Neuron (in vitro differentiated cells): Measurements from ENCODE around the gene SH3PXD2A.

ENCODE experiments used
- H2AFZ ChIP-seq: one replicate; pipeline ENCODE4 v1.6.1; 2013; ENCODE audit warnings: low read depth, mild to moderate bottlenecking, inconsistent platforms, low read length, moderate library complexity
- H3K27me3 ChIP-seq: one replicate; pipeline ENCODE4 v1.6.1; 2013; ENCODE audit warnings: low read length; ENCODE audit not compliant: insufficient read depth
- H3K36me3 ChIP-seq: one replicate; pipeline ENCODE4 v1.6.1; 2013; ENCODE audit warnings: low read length; ENCODE audit not compliant: insufficient read depth
- H3K4me1 ChIP-seq: one replicate; pipeline ENCODE4 v1.6.1; 2013; ENCODE audit warnings: low read length; ENCODE audit not compliant: insufficient read depth
- H3K4me3 ChIP-seq: 2 replicates; pipeline ENCODE4 v1.5.1; 2013; ENCODE audit warnings: mild to moderate bottlenecking, low read length, moderate library complexity
- H3K9me3 ChIP-seq: one replicate; pipeline ENCODE4 v1.6.1; 2013; ENCODE audit warnings: low read length

SH3PXD2A gene

GRCh38 chr10:103751667-103752290, 103.6 kb downstream of the SH3PXD2A start:
- Histone ChIP-seq H3K36me3 (no peaks in the 10 kb centered on the region), H3K4me1 (peaks cover 3% of the 10 kb centered on the region), H3K27me3 (no peaks in the 10 kb centered on the region), H3K9me3 (no peaks in the 10 kb centered on the region), H2AFZ (no peak overlapping the region), H3K4me3 (no peak overlapping the region)

GRCh38 chr10:103750836-103751235, 104.5 kb downstream of the SH3PXD2A start:
- Histone ChIP-seq H3K27me3 (no peaks in the 10 kb centered on the region), H2AFZ (no peak overlapping the region), H3K9me3 (no peaks in the 10 kb centered on the region), H3K4me3 (no peak overlapping the region), H3K4me1 (peaks cover 3% of the 10 kb centered on the region), H3K36me3 (no peaks in the 10 kb centered on the region)

- no peaks in the 10 kb centered on the region for H3K36me3 ChIP-seq
- no peaks in the 10 kb centered on the region for H3K27me3 ChIP-seq
- H2AFZ ChIP-seq = no peak overlapping the region
- no peaks in the 10 kb centered on the region for H3K9me3 ChIP-seq
- peaks cover 3% of the 10 kb centered on the region for H3K4me1 ChIP-seq
- no peak overlapping the region for H3K4me3 ChIP-seq
Measured at GRCh38 chr10:103749779-103750178, 105.6 kb downstream of the SH3PXD2A start.

GRCh38 chr10:103748020-103748419, 107.4 kb downstream of the SH3PXD2A start:
- Histone ChIP-seq H3K27me3 (no peaks in the 10 kb centered on the region), H3K4me3 (no peak overlapping the region), H3K9me3 (no peaks in the 10 kb centered on the region), H2AFZ (no peak overlapping the region), H3K36me3 (no peaks in the 10 kb centered on the region), H3K4me1 (peaks cover 3% of the 10 kb centered on the region)

GRCh38 chr10:103747193-103747865, 108.0 kb downstream of the SH3PXD2A start:
- Histone ChIP-seq H3K4me3 (no peak overlapping the region), H3K4me1 (peaks cover 3% of the 10 kb centered on the region), H3K9me3 (no peaks in the 10 kb centered on the region), H3K27me3 (no peaks in the 10 kb centered on the region), H2AFZ (no peak overlapping the region), H3K36me3 (no peaks in the 10 kb centered on the region)

GRCh38 chr10:103746598-103746997, 108.8 kb downstream of the SH3PXD2A start:
- Histone ChIP-seq H2AFZ (no peak overlapping the region), H3K9me3 (no peaks in the 10 kb centered on the region), H3K36me3 (no peaks in the 10 kb centered on the region), H3K27me3 (no peaks in the 10 kb centered on the region), H3K4me1 (no peaks in the 10 kb centered on the region), H3K4me3 (no peak overlapping the region)

GRCh38 chr10:103745341-103746247, 109.8 kb downstream of the SH3PXD2A start:
- no peak overlapping the region for H3K4me3 ChIP-seq
- H3K27me3 ChIP-seq = no peaks in the 10 kb centered on the region
- H3K4me1 ChIP-seq = no peaks in the 10 kb centered on the region
- H2AFZ ChIP-seq = no peak overlapping the region
- H3K9me3 ChIP-seq = no peaks in the 10 kb centered on the region
- no peaks in the 10 kb centered on the region for H3K36me3 ChIP-seq

- no peaks in the 10 kb centered on the region for H3K27me3 ChIP-seq
- no peak overlapping the region for H3K4me3 ChIP-seq
- H3K4me1 ChIP-seq = peaks cover 7% of the 10 kb centered on the region
- no peaks in the 10 kb centered on the region for H3K9me3 ChIP-seq
- no peaks in the 10 kb centered on the region for H3K36me3 ChIP-seq
- no peak overlapping the region for H2AFZ ChIP-seq
Measured at GRCh38 chr10:103742824-103743223, 112.6 kb downstream of the SH3PXD2A start.

- peaks cover 7% of the 10 kb centered on the region for H3K4me1 ChIP-seq
- no peaks in the 10 kb centered on the region for H3K27me3 ChIP-seq
- H3K9me3 ChIP-seq = no peaks in the 10 kb centered on the region
- H3K36me3 ChIP-seq = no peaks in the 10 kb centered on the region
- no peak overlapping the region for H3K4me3 ChIP-seq
- H2AFZ ChIP-seq = no peak overlapping the region
Measured at GRCh38 chr10:103740611-103741010, 114.8 kb downstream of the SH3PXD2A start.

GRCh38 chr10:103739039-103739764, 116.2 kb downstream of the SH3PXD2A start:
- Histone ChIP-seq H3K9me3 (no peaks in the 10 kb centered on the region), H3K4me1 (peaks cover 7% of the 10 kb centered on the region), H3K27me3 (no peaks in the 10 kb centered on the region), H3K4me3 (no peak overlapping the region), H2AFZ (peak overlapping the region; percentile 65), H3K36me3 (no peaks in the 10 kb centered on the region)

- Histone ChIP-seq H3K4me1 (peaks cover 7% of the 10 kb centered on the region), H3K9me3 (no peaks in the 10 kb centered on the region), H3K4me3 (no peak overlapping the region), H3K27me3 (no peaks in the 10 kb centered on the region), H2AFZ (no peak overlapping the region), H3K36me3 (no peaks in the 10 kb centered on the region)
Measured at GRCh38 chr10:103737735-103738367, 117.5 kb downstream of the SH3PXD2A start.

GRCh38 chr10:103736763-103737162, 118.6 kb downstream of the SH3PXD2A start:
- H3K27me3 ChIP-seq = no peaks in the 10 kb centered on the region
- no peak overlapping the region for H2AFZ ChIP-seq
- H3K36me3 ChIP-seq = no peaks in the 10 kb centered on the region
- H3K4me1 ChIP-seq = peaks cover 7% of the 10 kb centered on the region
- H3K9me3 ChIP-seq = no peaks in the 10 kb centered on the region
- no peak overlapping the region for H3K4me3 ChIP-seq
